HCT116 (cell line): ENCODE data around the gene ACOT11. TPM values are rescaled to one million over a fixed set of nuclear protein-coding genes. Genes with fewer than 3 reads are reported as not detected.

ENCODE experiments used
- ATAC-seq: fragments of 200-7000 bp; cut with Tn5 transposase; 2 replicates; pipeline ENCODE4 v1.9.1; 2020; ENCODE audit warnings: mild to moderate bottlenecking, moderate library complexity
- BruUV-seq: library from RNA; stranded (reverse); fragments of 400-500 nt; replicated peaks from 2 replicates; lab custom pipeline; 2021; lab: Mats Ljungman, UMichigan
- CTCF ChIA-PET: fragments of 300-600 bp; sonication (Branson Sonifier 250); formaldehyde crosslinking; loops from one replicate; lab custom pipeline; 2021; ENCODE audit warnings: antibody characterized with exemption; lab: Charles Lee
- POLR2A ChIA-PET: fragments of 300-600, 350-600 bp; sonication (Branson Sonifier 250); formaldehyde crosslinking; loops from one replicate; lab custom pipeline; 2021; ENCODE audit warnings: antibody characterized with exemption; lab: Charles Lee
- RAD21 ChIA-PET, 2 experiments: fragments of 300-600 bp; sonication (Branson Sonifier 250); formaldehyde crosslinking; loops; one replicate each; lab custom pipeline; 2023; ENCODE audit warnings: low total read pairs in 2 of 2; ENCODE audit not compliant: uncharacterized antibody in 2 of 2, unreplicated experiment in 2 of 2, low non-redundant PET in 1 of 2; lab: Charles Lee
- DNase-seq: peaks from one replicate; pipeline ENCODE4 v3.0.0-alpha.2; 2010; ENCODE audit warnings: low read depth, low spot score
- H2AFZ ChIP-seq: fragments of 200-600 bp; shearing (Covaris generic), sonication (generic); 2 replicates; pipeline ENCODE4 v1.6.1; 2017; ENCODE audit warnings: low read depth, mixed run types, mixed read lengths, antibody characterized with exemption, low read length; ENCODE audit not compliant: poor library complexity, severe bottlenecking
- H3K27ac ChIP-seq: 2 replicates; pipeline ENCODE4 v1.5.1; 2012; ENCODE audit warnings: low read depth, low read length
- H3K27me3 ChIP-seq: fragments of 200-600 bp; sonication (generic); 2 replicates; pipeline ENCODE4 v1.6.1; 2016; ENCODE audit warnings: mixed run types, low read length, mixed read lengths; ENCODE audit not compliant: insufficient read depth
- H3K36me3 ChIP-seq, 2 experiments: fragments of 200-500 bp in 1 of 2; fragments of 200-600 bp in 1 of 2; sonication (Bioruptor generic) in 1 of 2; sonication (generic) in 1 of 2; 2 replicates each; pipeline versions ENCODE4 v1.5.1 to v1.6.1; 2014 to 2016; ENCODE audit warnings: low read length in 2 of 2, inconsistent platforms in 1 of 2, mixed read lengths in 1 of 2, mixed run types in 1 of 2; ENCODE audit not compliant: insufficient read depth in 2 of 2, control insufficient read depth in 1 of 2
- H3K4me1 ChIP-seq, 2 experiments: fragments of 200-600 bp in 1 of 2; sonication (generic) in 1 of 2; 2 replicates each; pipeline versions ENCODE4 v1.5.1 to v1.6.1; 2012 to 2017; ENCODE audit warnings: low read length in 2 of 2, inconsistent platforms in 1 of 2, mild to moderate bottlenecking in 1 of 2, mixed read lengths in 1 of 2, mixed run types in 1 of 2, moderate library complexity in 1 of 2; ENCODE audit not compliant: insufficient read depth in 2 of 2, control insufficient read depth in 1 of 2
- H3K4me2 ChIP-seq: fragments of 200-600 bp; sonication (generic); 2 replicates; pipeline ENCODE4 v1.6.1; 2017; ENCODE audit warnings: mixed run types, low read length, mixed read lengths
- H3K4me3 ChIP-seq, 2 experiments: fragments of 200-600 bp in 1 of 2; sonication (generic) in 1 of 2; replicated peaks in 1 of 2; 2 replicates each; pipeline ENCODE4 v1.5.1; 2011 to 2016; ENCODE audit warnings: low read length in 2 of 2, control low read depth in 1 of 2, low read depth in 1 of 2, mild to moderate bottlenecking in 1 of 2, mixed read lengths in 1 of 2, mixed run types in 1 of 2
- H3K79me2 ChIP-seq: fragments of 200-600 bp; sonication (generic); 2 replicates; pipeline ENCODE4 v1.6.1; 2017; ENCODE audit warnings: mild to moderate bottlenecking, mixed run types, low read length, moderate library complexity, mixed read lengths; ENCODE audit not compliant: insufficient read depth
- H3K9ac ChIP-seq: fragments of 200-600 bp; sonication (generic); 2 replicates; pipeline ENCODE4 v1.6.1; 2016; ENCODE audit warnings: low read length, mixed read lengths
- H3K9me2 ChIP-seq: fragments of 200-600 bp; sonication (generic), shearing (Covaris generic); 2 replicates; pipeline ENCODE4 v1.6.1; 2017; ENCODE audit warnings: mixed run types, mild to moderate bottlenecking, moderate library complexity; ENCODE audit not compliant: insufficient read depth
- H3K9me3 ChIP-seq, 2 experiments: fragments of 200-500 bp in 1 of 2; fragments of 200-600 bp in 1 of 2; sonication (Bioruptor generic) in 1 of 2; sonication (generic) in 1 of 2; 2 replicates each; pipeline ENCODE4 v1.6.1; 2014 to 2017; ENCODE audit warnings: low read length in 2 of 2, mixed read lengths in 2 of 2, inconsistent platforms in 1 of 2, low read depth in 1 of 2, mild to moderate bottlenecking in 1 of 2, mixed run types in 1 of 2, moderate library complexity in 1 of 2; ENCODE audit not compliant: control insufficient read depth in 1 of 2, insufficient read depth in 1 of 2
- H4K20me1 ChIP-seq: fragments of 200-600 bp; sonication (generic), shearing (Covaris generic); 2 replicates; pipeline ENCODE4 v1.6.1; 2017; ENCODE audit warnings: mixed run types, mild to moderate bottlenecking, moderate library complexity; ENCODE audit not compliant: insufficient read depth
- CBX3 ChIP-seq: IDR thresholded peaks from 2 replicates; pipeline ENCODE4 v1.6.1; 2012; ENCODE audit warnings: low read depth
- CEBPB ChIP-seq: IDR thresholded peaks from 2 replicates; pipeline ENCODE4 v1.6.1; 2012; ENCODE audit warnings: low read depth
- EGR1 ChIP-seq: IDR thresholded peaks from 2 replicates; pipeline ENCODE4 v1.6.1; 2012; ENCODE audit warnings: low read depth
- ELF1 ChIP-seq: IDR thresholded peaks from 2 replicates; pipeline ENCODE4 v1.6.1; 2012; ENCODE audit warnings: low read depth, borderline replicate concordance
- EZH2 ChIP-seq: fragments of 200-600 bp; sonication (generic); IDR thresholded peaks from 2 replicates; pipeline ENCODE4 v1.6.1; 2017; ENCODE audit warnings: antibody characterized with exemption, mixed run types
- EZH2phosphoT487 ChIP-seq: fragments of 200-600 bp; IDR thresholded peaks from 2 replicates; pipeline ENCODE4 v1.6.1; 2018; ENCODE audit warnings: antibody characterized with exemption, borderline replicate concordance
- FOSL1 ChIP-seq: IDR thresholded peaks from 2 replicates; pipeline ENCODE4 v1.6.1; 2012; ENCODE audit warnings: low read depth
- JUND ChIP-seq: IDR thresholded peaks from 2 replicates; pipeline ENCODE4 v1.6.1; 2012
- POLR2A ChIP-seq: IDR thresholded peaks from 2 replicates; pipeline ENCODE4 v1.7.0; 2011; ENCODE audit warnings: borderline replicate concordance; ENCODE audit not compliant: insufficient read depth, insufficient read length; ENCODE audit errors: extremely low read depth
- POLR2AphosphoS5 ChIP-seq: IDR thresholded peaks from 2 replicates; pipeline ENCODE4 v1.6.1; 2011; ENCODE audit warnings: mild to moderate bottlenecking, low read depth, low read length, moderate library complexity
- RAD21 ChIP-seq: IDR thresholded peaks from 2 replicates; pipeline ENCODE4 v1.6.1; 2012; ENCODE audit warnings: low read depth, mild to moderate bottlenecking
- SIN3A ChIP-seq: IDR thresholded peaks from 2 replicates; pipeline ENCODE4 v1.6.1; 2012; ENCODE audit warnings: low read depth
- SP1 ChIP-seq: IDR thresholded peaks from 2 replicates; pipeline ENCODE4 v1.6.1; 2012; ENCODE audit warnings: low read depth
- SRF ChIP-seq: IDR thresholded peaks from 2 replicates; pipeline ENCODE4 v1.6.1; 2012; ENCODE audit warnings: low read depth
- TCF7L2 ChIP-seq: IDR thresholded peaks from 2 replicates; pipeline ENCODE4 v1.7.0; 2011; ENCODE audit warnings: borderline replicate concordance, inconsistent platforms; ENCODE audit not compliant: insufficient read depth, insufficient read length; ENCODE audit errors: extremely low read depth
- ZFX ChIP-seq: fragments of 450-650 bp; IDR thresholded peaks from 2 replicates; pipeline ENCODE4 v1.6.1; 2017
- intact Hi-C: fragments of 100-400 bp; cut with micrococcal nuclease; formaldehyde crosslinking; loops from 2 replicates; pipeline ENCODE4 v1.10.0; 2022
- total RNA-seq: library from RNA; stranded (reverse); gene quantifications from one replicate; pipeline ENCODE4 v1.2.1, GENCODE V29; 2021; ENCODE audit not compliant: unreplicated experiment
- TF ChIP-seq, protein P1 (sequence below): IDR thresholded peaks from 2 replicates; pipeline ENCODE4 v1.6.1; 2012; ENCODE audit warnings: low read depth
- TF ChIP-seq, protein P2 (sequence below): IDR thresholded peaks from 2 replicates; pipeline ENCODE4 v1.6.1; 2011; ENCODE audit warnings: mild to moderate bottlenecking, low read length, moderate library complexity; ENCODE audit not compliant: insufficient replicate concordance; ENCODE audit errors: extremely low read depth

ACOT11 gene
- total RNA-seq, 1 experiment from 2014 or later: 31.1 TPM

DNA sequence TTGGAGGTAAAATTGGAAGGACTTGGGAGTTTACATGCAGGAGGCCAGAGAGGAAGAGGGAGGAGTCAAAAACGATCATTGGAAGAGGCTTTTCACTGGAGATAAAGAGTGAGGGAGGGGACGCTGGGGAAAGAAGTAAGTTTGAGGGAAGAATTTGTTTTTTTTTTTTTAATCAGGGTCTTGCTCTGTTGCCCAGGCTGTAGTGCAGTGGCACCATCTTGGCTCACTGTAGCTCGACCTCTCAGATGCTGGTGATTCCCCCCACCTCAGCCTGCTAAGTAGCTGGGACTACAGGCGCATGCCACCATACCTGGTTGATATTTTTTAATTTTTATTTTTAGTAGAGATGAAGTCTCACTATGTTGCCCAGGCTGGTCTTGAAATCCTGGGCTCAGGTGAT is 92.3 kb downstream of the ACOT11 start:
- POLR2A ChIA-PET: no interaction called here
- ATAC-seq (no peak), DNase-seq (no peak)
- Histone ChIP-seq H3K4me3 (no peak overlapping the region), H3K4me1 (peaks cover 4 to 12% of the 10 kb centered on the region in 2 experiments; a peak in 3 of 4 replicates), H3K4me2 (no peak overlapping the region), H3K9me2 (no peaks in the 10 kb centered on the region), H2AFZ (no peak overlapping the region), H3K9me3 (peaks cover 11% of the 10 kb centered on the region in 2 experiments; a peak in 3 of 4 replicates), H4K20me1 (no peaks in the 10 kb centered on the region), H3K79me2 (no peaks in the 10 kb centered on the region), H3K27ac (no peak overlapping the region), H3K27me3 (no peaks in the 10 kb centered on the region), H3K36me3 (no peaks in the 10 kb centered on the region), H3K9ac (no peak overlapping the region)
- CTCF ChIA-PET: no interaction called here
- RAD21 ChIA-PET: no interaction called here
- no peak for TF ChIP-seq SP1
- no peak for TF ChIP-seq ELF1
- TF ChIP-seq, protein P1, sequence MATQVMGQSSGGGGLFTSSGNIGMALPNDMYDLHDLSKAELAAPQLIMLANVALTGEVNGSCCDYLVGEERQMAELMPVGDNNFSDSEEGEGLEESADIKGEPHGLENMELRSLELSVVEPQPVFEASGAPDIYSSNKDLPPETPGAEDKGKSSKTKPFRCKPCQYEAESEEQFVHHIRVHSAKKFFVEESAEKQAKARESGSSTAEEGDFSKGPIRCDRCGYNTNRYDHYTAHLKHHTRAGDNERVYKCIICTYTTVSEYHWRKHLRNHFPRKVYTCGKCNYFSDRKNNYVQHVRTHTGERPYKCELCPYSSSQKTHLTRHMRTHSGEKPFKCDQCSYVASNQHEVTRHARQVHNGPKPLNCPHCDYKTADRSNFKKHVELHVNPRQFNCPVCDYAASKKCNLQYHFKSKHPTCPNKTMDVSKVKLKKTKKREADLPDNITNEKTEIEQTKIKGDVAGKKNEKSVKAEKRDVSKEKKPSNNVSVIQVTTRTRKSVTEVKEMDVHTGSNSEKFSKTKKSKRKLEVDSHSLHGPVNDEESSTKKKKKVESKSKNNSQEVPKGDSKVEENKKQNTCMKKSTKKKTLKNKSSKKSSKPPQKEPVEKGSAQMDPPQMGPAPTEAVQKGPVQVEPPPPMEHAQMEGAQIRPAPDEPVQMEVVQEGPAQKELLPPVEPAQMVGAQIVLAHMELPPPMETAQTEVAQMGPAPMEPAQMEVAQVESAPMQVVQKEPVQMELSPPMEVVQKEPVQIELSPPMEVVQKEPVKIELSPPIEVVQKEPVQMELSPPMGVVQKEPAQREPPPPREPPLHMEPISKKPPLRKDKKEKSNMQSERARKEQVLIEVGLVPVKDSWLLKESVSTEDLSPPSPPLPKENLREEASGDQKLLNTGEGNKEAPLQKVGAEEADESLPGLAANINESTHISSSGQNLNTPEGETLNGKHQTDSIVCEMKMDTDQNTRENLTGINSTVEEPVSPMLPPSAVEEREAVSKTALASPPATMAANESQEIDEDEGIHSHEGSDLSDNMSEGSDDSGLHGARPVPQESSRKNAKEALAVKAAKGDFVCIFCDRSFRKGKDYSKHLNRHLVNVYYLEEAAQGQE: no peak
- no peak for TF ChIP-seq POLR2A
- TF ChIP-seq CBX3: no peak
- no peak for TF ChIP-seq POLR2AphosphoS5
- no peak for TF ChIP-seq ZFX
- TF ChIP-seq TCF7L2: no peak
- TF ChIP-seq RAD21: no peak
- no peak for TF ChIP-seq EZH2phosphoT487
- no peak for TF ChIP-seq SRF
- no peak for TF ChIP-seq SIN3A
- TF ChIP-seq FOSL1: no peak
- TF ChIP-seq EZH2: no peak
- TF ChIP-seq, protein P2, sequence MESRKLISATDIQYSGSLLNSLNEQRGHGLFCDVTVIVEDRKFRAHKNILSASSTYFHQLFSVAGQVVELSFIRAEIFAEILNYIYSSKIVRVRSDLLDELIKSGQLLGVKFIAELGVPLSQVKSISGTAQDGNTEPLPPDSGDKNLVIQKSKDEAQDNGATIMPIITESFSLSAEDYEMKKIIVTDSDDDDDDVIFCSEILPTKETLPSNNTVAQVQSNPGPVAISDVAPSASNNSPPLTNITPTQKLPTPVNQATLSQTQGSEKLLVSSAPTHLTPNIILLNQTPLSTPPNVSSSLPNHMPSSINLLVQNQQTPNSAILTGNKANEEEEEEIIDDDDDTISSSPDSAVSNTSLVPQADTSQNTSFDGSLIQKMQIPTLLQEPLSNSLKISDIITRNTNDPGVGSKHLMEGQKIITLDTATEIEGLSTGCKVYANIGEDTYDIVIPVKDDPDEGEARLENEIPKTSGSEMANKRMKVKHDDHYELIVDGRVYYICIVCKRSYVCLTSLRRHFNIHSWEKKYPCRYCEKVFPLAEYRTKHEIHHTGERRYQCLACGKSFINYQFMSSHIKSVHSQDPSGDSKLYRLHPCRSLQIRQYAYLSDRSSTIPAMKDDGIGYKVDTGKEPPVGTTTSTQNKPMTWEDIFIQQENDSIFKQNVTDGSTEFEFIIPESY: no peak
- TF ChIP-seq JUND: no peak
- TF ChIP-seq CEBPB: no peak
- no peak for TF ChIP-seq EGR1
- intact Hi-C loops: no loop called here
- BruUV-seq: no TSS peak
